Measurements from ENCODE around the gene IVNS1ABP. TPM values are rescaled to one million over a fixed set of nuclear protein-coding genes. Genes with fewer than 3 reads are reported as not detected.
"Not testable (repeated sequence)": the region's sequence is repeated elsewhere in the genome, so short reads cannot be mapped to it uniquely, and the experiment has no call there.

The IVNS1ABP gene
- total RNA-seq, 1 donor from 2014 or later: 70.3 TPM

GRCh38 chr1:185328255-185328654, 11.2 kb upstream of the IVNS1ABP start:
- no peak for TF ChIP-seq CTCF (IDR thresholded peaks at IDR 0.05; ENCODE audit: borderline replicate concordance)
- no peaks in the 10 kb centered on the region for H3K9me3 ChIP-seq (replicated peaks)
- no peaks in the 10 kb centered on the region for H3K36me3 ChIP-seq
- H3K4me1 ChIP-seq: no peaks in the 10 kb centered on the region
- no peak overlapping the region for H3K4me3 ChIP-seq
- H3K27me3 ChIP-seq (ENCODE audit: low read depth): no peaks in the 10 kb centered on the region
- no peak for DNase-seq
- no peak overlapping the region for H3K27ac ChIP-seq (replicated peaks)
- intact Hi-C loops (cut with micrococcal nuclease): no loop called here

- Histone ChIP-seq H3K27ac (replicated peaks) (no peak overlapping the region), H3K27me3 (ENCODE audit: low read depth) (no peaks in the 10 kb centered on the region), H3K4me3 (no peak overlapping the region), H3K36me3 (no peaks in the 10 kb centered on the region), H3K4me1 (no peaks in the 10 kb centered on the region), H3K9me3 (replicated peaks) (peaks cover 8% of the 10 kb centered on the region)
- no peak for TF ChIP-seq CTCF (IDR thresholded peaks at IDR 0.05; ENCODE audit: borderline replicate concordance)
- intact Hi-C loops (cut with micrococcal nuclease): no loop called here
- no peak for DNase-seq
Observed at GRCh38 chr1:185325413-185325812, 8.4 kb upstream of the IVNS1ABP start.

GRCh38 chr1:185324118-185324517, 7.1 kb upstream of the IVNS1ABP start:
- no peak for TF ChIP-seq CTCF (IDR thresholded peaks at IDR 0.05; ENCODE audit: borderline replicate concordance)
- Histone ChIP-seq H3K9me3 (replicated peaks) (peaks cover 8% of the 10 kb centered on the region), H3K36me3 (no peaks in the 10 kb centered on the region), H3K27ac (replicated peaks) (no peak overlapping the region), H3K4me3 (no peak overlapping the region), H3K27me3 (ENCODE audit: low read depth) (no peaks in the 10 kb centered on the region), H3K4me1 (no peaks in the 10 kb centered on the region)
- DNase-seq: no peak
- intact Hi-C loops (cut with micrococcal nuclease): no loop called here

GRCh38 chr1:185322636-185323035, 5.6 kb upstream of the IVNS1ABP start:
- peaks cover 10% of the 10 kb centered on the region for H3K4me1 ChIP-seq
- intact Hi-C loops (cut with micrococcal nuclease): no loop called here
- H3K9me3 ChIP-seq (replicated peaks): peaks cover 8% of the 10 kb centered on the region
- no peak overlapping the region for H3K4me3 ChIP-seq
- H3K27me3 ChIP-seq (ENCODE audit: low read depth): no peaks in the 10 kb centered on the region
- no peak for TF ChIP-seq CTCF (IDR thresholded peaks at IDR 0.05; ENCODE audit: borderline replicate concordance)
- H3K36me3 ChIP-seq: no peaks in the 10 kb centered on the region
- DNase-seq: no peak
- H3K27ac ChIP-seq (replicated peaks): no peak overlapping the region

- H3K36me3 ChIP-seq; intact Hi-C loops (cut with micrococcal nuclease); H3K9me3 ChIP-seq (replicated peaks); DNase-seq; H3K27me3 ChIP-seq (ENCODE audit: low read depth); H3K4me3 ChIP-seq; H3K27ac ChIP-seq (replicated peaks): not testable (repeated sequence)
- peaks cover 15% of the 10 kb centered on the region for H3K4me1 ChIP-seq
Observed at GRCh38 chr1:185321653-185322221, 4.7 kb upstream of the IVNS1ABP start.

- DNase-seq; H3K27me3 ChIP-seq (ENCODE audit: low read depth); H3K9me3 ChIP-seq (replicated peaks); H3K27ac ChIP-seq (replicated peaks); H3K36me3 ChIP-seq; intact Hi-C loops (cut with micrococcal nuclease); H3K4me3 ChIP-seq: not testable (repeated sequence)
- H3K4me1 ChIP-seq: peaks cover 21% of the 10 kb centered on the region
Observed at GRCh38 chr1:185321104-185321503, 4.1 kb upstream of the IVNS1ABP start.

- Histone ChIP-seq H3K9me3 (replicated peaks) (peaks cover 8% of the 10 kb centered on the region), H3K4me1 (peaks cover 41% of the 10 kb centered on the region), H3K36me3 (no peaks in the 10 kb centered on the region), H3K27me3 (ENCODE audit: low read depth) (no peaks in the 10 kb centered on the region), H3K4me3 (no peak overlapping the region), H3K27ac (replicated peaks) (no peak overlapping the region)
- no peak for TF ChIP-seq CTCF (IDR thresholded peaks at IDR 0.05; ENCODE audit: borderline replicate concordance)
- DNase-seq: no peak
- intact Hi-C loops (cut with micrococcal nuclease): no loop called here
Observed at GRCh38 chr1:185319139-185319475, 2.1 kb upstream of the IVNS1ABP start.
